Mesenchymal stem cell (in vitro differentiated cells and primary cell): Measurements from ENCODE around the gene MCL1.

ENCODE experiments used
- DNase-seq: peaks from one replicate; pipeline ENCODE4 v3.0.0-alpha.2; 2013
- H2AFZ ChIP-seq: one replicate; pipeline ENCODE4 v1.6.1; 2013; ENCODE audit warnings: low read depth, mild to moderate bottlenecking, control low read depth, inconsistent platforms, low read length, moderate library complexity
- H2AK5ac ChIP-seq: 2 replicates; pipeline ENCODE4 v1.6.1; 2013; ENCODE audit warnings: low read length, moderate library complexity, mild to moderate bottlenecking, inconsistent platforms; ENCODE audit not compliant: severe bottlenecking
- H2BK120ac ChIP-seq: one replicate; pipeline ENCODE4 v1.6.1; 2013; ENCODE audit warnings: low read depth, mild to moderate bottlenecking, inconsistent platforms, low read length, moderate library complexity
- H2BK12ac ChIP-seq, 2 experiments: one replicate each; pipeline ENCODE4 v1.6.1; 2013; ENCODE audit warnings: inconsistent platforms in 2 of 2, low read length in 2 of 2, mild to moderate bottlenecking in 2 of 2, moderate library complexity in 2 of 2, control low read depth in 1 of 2
- H2BK15ac ChIP-seq: one replicate; pipeline ENCODE4 v1.6.1; 2013; ENCODE audit warnings: mild to moderate bottlenecking, low read depth, inconsistent platforms; ENCODE audit not compliant: poor library complexity, severe bottlenecking
- H2BK5ac ChIP-seq: 2 replicates; pipeline ENCODE4 v1.6.1; 2013; ENCODE audit warnings: low read depth, mild to moderate bottlenecking, low read length, control low read depth, inconsistent platforms; ENCODE audit not compliant: poor library complexity, severe bottlenecking
- H3K14ac ChIP-seq, 2 experiments: one replicate each; pipeline ENCODE4 v1.6.1; 2013; ENCODE audit warnings: inconsistent platforms in 2 of 2, low read length in 2 of 2, control low read depth in 1 of 2, mild to moderate bottlenecking in 1 of 2, moderate library complexity in 1 of 2
- H3K18ac ChIP-seq, 2 experiments: one replicate each; pipeline ENCODE4 v1.6.1; 2013; ENCODE audit warnings: inconsistent platforms in 2 of 2, low read length in 2 of 2, control low read depth in 1 of 2, low read depth in 1 of 2, mild to moderate bottlenecking in 1 of 2
- H3K23ac ChIP-seq, 2 experiments: one replicate each; pipeline ENCODE4 v1.6.1; 2013; ENCODE audit warnings: inconsistent platforms in 2 of 2, low read length in 2 of 2, mild to moderate bottlenecking in 2 of 2, moderate library complexity in 2 of 2, control low read depth in 1 of 2
- H3K27ac ChIP-seq: 2 replicates; pipeline ENCODE4 v1.5.1; 2013; ENCODE audit warnings: mild to moderate bottlenecking, moderate library complexity, low read length, control low read depth, inconsistent platforms; ENCODE audit not compliant: poor library complexity, severe bottlenecking
- H3K27me3 ChIP-seq, 2 experiments: 2 replicates each; pipeline versions ENCODE4 v1.6.1 to v1.7.0; 2013; ENCODE audit warnings: low read length in 2 of 2, mild to moderate bottlenecking in 2 of 2, moderate library complexity in 2 of 2, control low read depth in 1 of 2, inconsistent platforms in 1 of 2; ENCODE audit not compliant: control insufficient read depth in 1 of 2, insufficient read depth in 1 of 2
- H3K36me3 ChIP-seq, 2 experiments: 2 replicates each; pipeline versions ENCODE4 v1.6.1 to v1.7.0; 2013; ENCODE audit warnings: low read length in 2 of 2, control low read depth in 1 of 2, inconsistent platforms in 1 of 2, low read depth in 1 of 2, mild to moderate bottlenecking in 1 of 2; ENCODE audit not compliant: insufficient read depth in 2 of 2, control insufficient read depth in 1 of 2
- H3K4ac ChIP-seq, 2 experiments: one replicate each; pipeline ENCODE4 v1.6.1; 2013; ENCODE audit warnings: inconsistent platforms in 2 of 2, low read length in 2 of 2, mild to moderate bottlenecking in 2 of 2, moderate library complexity in 2 of 2, control low read depth in 1 of 2, low read depth in 1 of 2
- H3K4me1 ChIP-seq: 2 replicates; pipeline ENCODE4 v1.6.1; 2013; ENCODE audit warnings: low read depth, low read length, control low read depth; ENCODE audit not compliant: control insufficient read depth, insufficient read depth
- H3K4me2 ChIP-seq: 2 replicates; pipeline ENCODE4 v1.6.1; 2013; ENCODE audit warnings: low read length, mild to moderate bottlenecking, inconsistent platforms; ENCODE audit not compliant: poor library complexity, severe bottlenecking
- H3K4me3 ChIP-seq, 2 experiments: 2 replicates each; pipeline versions ENCODE4 v1.5.1 to v1.7.0; 2013; ENCODE audit warnings: low read length in 2 of 2, mild to moderate bottlenecking in 2 of 2, control low read depth in 1 of 2, low read depth in 1 of 2; ENCODE audit not compliant: insufficient read depth in 1 of 2
- H3K79me1 ChIP-seq: replicated peaks from 2 replicates; pipeline ENCODE4 v1.6.1; 2013; ENCODE audit warnings: mild to moderate bottlenecking, control low read depth, low read length, inconsistent platforms; ENCODE audit not compliant: poor library complexity, severe bottlenecking
- H3K9ac ChIP-seq: 2 replicates; pipeline ENCODE4 v1.7.0; 2013; ENCODE audit warnings: mild to moderate bottlenecking, low read length, moderate library complexity
- H3K9me3 ChIP-seq: 2 replicates; pipeline ENCODE4 v1.7.0; 2013; ENCODE audit warnings: mild to moderate bottlenecking, low read length; ENCODE audit not compliant: control insufficient read depth
- H4K8ac ChIP-seq: one replicate; pipeline ENCODE4 v1.6.1; 2013; ENCODE audit warnings: inconsistent platforms, mild to moderate bottlenecking, low read length, moderate library complexity
- H4K91ac ChIP-seq: one replicate; pipeline ENCODE4 v1.6.1; 2013; ENCODE audit warnings: mild to moderate bottlenecking, low read length, inconsistent platforms
- WGBS: methylation state at CpG from one replicate; pipeline ENCODE4 v1.1.7; 2013; ENCODE audit warnings: mixed read lengths; 5-methylcytosine and 5-hydroxymethylcytosine counted together

The MCL1 gene

DNA sequence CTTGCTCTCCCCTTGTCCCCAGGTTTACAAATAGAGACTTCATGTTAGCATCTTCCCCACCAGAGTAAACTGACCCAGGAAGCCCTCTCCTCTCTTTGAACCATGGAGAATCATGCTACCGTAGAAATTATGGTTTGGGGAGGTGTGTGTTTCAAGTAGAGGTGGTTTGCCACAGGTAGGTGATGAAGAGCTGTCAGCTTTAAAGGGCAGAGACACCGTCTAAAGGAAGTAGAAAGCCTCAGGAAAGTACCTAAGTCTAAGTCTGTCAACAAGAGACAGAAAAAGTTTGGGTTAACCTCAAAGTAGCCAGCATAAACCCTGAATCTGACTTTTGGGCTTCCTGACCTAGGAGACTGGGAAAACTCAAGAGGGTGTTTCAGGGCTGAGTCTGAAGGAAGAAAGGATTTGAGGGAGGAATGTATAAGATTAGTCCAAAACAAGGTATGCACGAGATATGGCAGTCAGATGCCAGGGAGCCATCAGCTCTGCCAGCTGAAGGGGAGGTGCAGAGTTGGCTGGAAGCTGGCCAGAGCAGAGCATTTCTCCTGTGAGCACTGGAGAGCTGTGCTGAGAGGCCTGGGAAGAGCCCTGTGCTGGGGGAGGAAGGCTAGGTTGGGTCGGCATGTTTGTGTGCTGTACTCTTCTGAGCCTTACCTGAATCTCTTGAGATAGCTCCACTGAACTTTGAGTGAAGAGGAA, 15.9 kb downstream of the MCL1 start:
- Histone ChIP-seq H3K27me3 (no peaks in the 10 kb centered on the region), H3K9me3 (no peaks in the 10 kb centered on the region), H2BK12ac (peak overlapping the region; percentile 41 to 94), H2AK5ac (peak overlapping the region; percentile 99), H4K8ac (peak overlapping the region; percentile 72), H2BK15ac (peak overlapping the region; percentile 80), H3K36me3 (peaks cover 10 to 12% of the 10 kb centered on the region in 2 experiments), H3K23ac (no peak overlapping the region), H3K4me3 (peak overlapping the region in 1 of 2 experiments; percentile 41), H3K18ac (peak overlapping the region; percentile 67 to 92), H3K4me1 (peaks cover 64% of the 10 kb centered on the region), H3K9ac (peak overlapping the region; percentile 98), H2AFZ (no peak overlapping the region), H2BK5ac (peak overlapping the region; percentile 32), H3K4me2 (no peak overlapping the region), H3K4ac (peak overlapping the region; percentile 93 to 97), H3K14ac (no peak overlapping the region), H3K79me1 (peaks cover 17% of the 10 kb centered on the region), H4K91ac (peak overlapping the region; percentile 61), H3K27ac (peak overlapping the region; percentile 100), H2BK120ac (peak overlapping the region; percentile 0)
- WGBS = 85% methylated on average over 4 of the region's 4 CpGs
- DNase-seq = peak; percentile 56

DNA sequence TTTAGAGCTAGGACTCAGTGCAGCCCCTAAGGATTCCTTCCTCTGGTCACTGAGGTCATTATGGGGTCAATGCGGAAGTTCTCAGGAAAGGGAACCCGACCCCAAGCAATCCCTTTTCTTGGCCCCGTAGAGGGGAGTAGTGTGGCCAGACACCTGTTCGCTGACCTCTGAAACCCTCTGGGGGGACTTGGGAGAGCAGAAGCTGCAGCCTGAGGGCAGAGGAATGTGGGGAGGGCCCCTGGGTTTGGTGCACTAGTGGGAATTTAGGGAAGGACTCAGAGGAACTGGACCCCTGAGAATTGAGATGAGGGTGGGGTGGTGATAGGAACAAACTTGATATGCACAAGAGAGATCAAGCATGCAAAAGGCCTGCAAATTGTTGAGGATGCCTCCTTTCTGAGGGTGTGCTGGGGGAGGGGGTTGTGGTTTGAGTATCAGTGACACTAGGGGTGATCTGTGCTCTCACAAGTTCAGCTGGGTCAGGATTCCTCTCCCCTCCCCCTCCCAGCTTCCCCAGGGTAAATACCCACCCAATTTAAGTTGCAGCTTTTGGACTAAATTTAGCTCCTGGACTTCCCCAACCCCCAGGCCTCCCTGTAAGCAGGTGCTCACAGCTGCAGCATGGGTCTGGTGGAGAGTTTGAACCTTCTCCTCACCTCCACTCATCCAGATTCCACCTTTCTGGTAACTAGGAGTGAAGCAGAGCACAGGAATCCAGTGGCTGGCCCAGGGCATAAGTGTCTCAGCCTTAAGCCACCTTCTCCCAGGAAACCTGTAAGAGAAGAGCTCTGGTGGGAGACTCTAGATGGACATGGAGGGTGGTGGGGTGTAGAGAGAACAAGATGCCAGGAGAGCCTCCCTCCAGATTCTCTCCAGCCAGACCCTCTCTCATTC, 16.7 kb downstream of the MCL1 start:
- Histone ChIP-seq H3K27ac (peak overlapping the region; percentile 100), H3K4me1 (peaks cover 69% of the 10 kb centered on the region), H2BK120ac (peak overlapping the region; percentile 99), H3K4me2 (peak overlapping the region; percentile 35), H2AK5ac (peak overlapping the region; percentile 99), H3K4ac (peak overlapping the region; percentile 77 to 97), H3K14ac (peak overlapping the region in 1 of 2 experiments; percentile 38), H3K18ac (peak overlapping the region; percentile 73 to 92), H2BK15ac (peak overlapping the region; percentile 92), H3K36me3 (peaks cover 16 to 19% of the 10 kb centered on the region in 2 experiments), H3K27me3 (no peaks in the 10 kb centered on the region), H4K91ac (peak overlapping the region; percentile 96), H3K23ac (no peak overlapping the region), H2BK5ac (peak overlapping the region; percentile 100), H3K4me3 (peak overlapping the region in 1 of 2 experiments; percentile 60), H4K8ac (peak overlapping the region; percentile 82), H3K9me3 (no peaks in the 10 kb centered on the region), H2AFZ (no peak overlapping the region), H3K79me1 (peaks cover 24% of the 10 kb centered on the region), H2BK12ac (peak overlapping the region; percentile 41 to 94), H3K9ac (peak overlapping the region; percentile 98)
- DNase-seq = peak; percentile 73
- 20% methylated on average over 4 of the region's 4 CpGs for WGBS

- Histone ChIP-seq H4K8ac (peak overlapping the region; percentile 99), H3K18ac (peak overlapping the region; percentile 99 to 100), H3K27me3 (no peaks in the 10 kb centered on the region), H3K4me1 (peaks cover 69% of the 10 kb centered on the region), H3K79me1 (peaks cover 28% of the 10 kb centered on the region), H3K14ac (peak overlapping the region; percentile 89 to 92), H2BK12ac (peak overlapping the region; percentile 69 to 94), H2BK15ac (peak overlapping the region; percentile 98), H3K4ac (peak overlapping the region; percentile 100), H3K27ac (peak overlapping the region; percentile 100), H4K91ac (peak overlapping the region; percentile 99), H2BK120ac (peak overlapping the region; percentile 100), H3K23ac (peak overlapping the region; percentile 8 to 81), H3K9me3 (no peaks in the 10 kb centered on the region), H3K4me3 (peak overlapping the region; percentile 39 to 77), H2BK5ac (peak overlapping the region; percentile 100), H3K4me2 (peak overlapping the region; percentile 92), H2AK5ac (peak overlapping the region; percentile 100), H3K9ac (peak overlapping the region; percentile 98), H2AFZ (no peak overlapping the region), H3K36me3 (peaks cover 18 to 26% of the 10 kb centered on the region in 2 experiments)
- peak; percentile 96 for DNase-seq
- 1% methylated on average over 18 of the region's 18 CpGs for WGBS
These were observed 17.4 kb downstream of the MCL1 start for GRCh38 chr1:150561974-150562445.
